Uterus (tissue), 2 donors: Measurements from ENCODE around the gene SDCCAG8.

Source experiments
- CTCF ChIP-seq, 4 experiments: fragments of 200-600 bp in 2 of 4; fragments of 450-650 bp in 2 of 4; sonication (generic) in 2 of 4; IDR thresholded peaks; one replicate each; pipeline ENCODE4 v1.5.1; 2016 to 2019; ENCODE audit warnings: antibody characterized with exemption in 4 of 4, mild to moderate bottlenecking in 2 of 4, moderate library complexity in 1 of 4
- POLR2A ChIP-seq, 2 donors: fragments of 450-650 bp; IDR thresholded peaks; one replicate each; pipeline ENCODE4 v1.6.1; 2016; ENCODE audit warnings: antibody characterized with exemption in 2 of 2, mild to moderate bottlenecking in 1 of 2, moderate library complexity in 1 of 2

GRCh38 chr1:243497939-243498681, 242.3 kb downstream of the SDCCAG8 start:
- TF ChIP-seq CTCF (IDR thresholded peaks at IDR 0.05) (no peak), POLR2A (IDR thresholded peaks at IDR 0.05) (no peak)
